Measurements from ENCODE around the gene ACSL5.

ACSL5 gene

GRCh38 chr10:112467541-112468075 is 93.7 kb downstream of the ACSL5 start:
- peak; percentile 2 for DNase-seq

- peak; percentile 55 for DNase-seq
Measured at GRCh38 chr10:112471878-112472487, 98.1 kb downstream of the ACSL5 start.

- DNase-seq: peak; percentile 41
Measured at GRCh38 chr10:112475575-112476218, 101.8 kb downstream of the ACSL5 start.
